CD14-positive monocyte (primary cell): Measurements from ENCODE around the gene PMPCA. TPM values are rescaled to one million over a fixed set of nuclear protein-coding genes. Genes with fewer than 3 reads are reported as not detected.
A peak's percentile ranks its signal among the peaks of the same experiment; 100 is the strongest.

Source experiments
- DNase-seq, 3 donors: peaks; one replicate each; pipeline ENCODE4 v3.0.0-alpha.2; 2011 to 2022
- H2AFZ ChIP-seq: 2 replicates; pipeline ENCODE4 v1.6.0; 2012; ENCODE audit warnings: mild to moderate bottlenecking, low read depth, low read length, inconsistent platforms; ENCODE audit not compliant: insufficient read depth, poor library complexity, severe bottlenecking
- H3K27ac ChIP-seq, 2 donors: 1 replicate in 1 of 2; 2 replicates in 1 of 2; pipeline ENCODE4 v1.5.1; 2012 to 2013; ENCODE audit warnings: low read length in 2 of 2, control low read depth in 1 of 2, inconsistent platforms in 1 of 2, low read depth in 1 of 2, mild to moderate bottlenecking in 1 of 2
- H3K27me3 ChIP-seq, 2 donors: one replicate each; pipeline versions ENCODE4 v1.6.0 to v1.6.1; 2011 to 2013; ENCODE audit warnings: low read length in 2 of 2; ENCODE audit not compliant: control insufficient read depth in 2 of 2, insufficient read depth in 2 of 2
- H3K36me3 ChIP-seq, 2 donors: replicated peaks in 1 of 2; 1 replicate in 1 of 2; 2 replicates in 1 of 2; pipeline versions ENCODE4 v1.5.1 to v1.6.1; 2012 to 2013; ENCODE audit warnings: low read length in 2 of 2, control low read depth in 1 of 2, inconsistent platforms in 1 of 2, mild to moderate bottlenecking in 1 of 2; ENCODE audit not compliant: insufficient read depth in 2 of 2, control insufficient read depth in 1 of 2
- H3K4me1 ChIP-seq, 2 donors: 1 replicate in 1 of 2; 2 replicates in 1 of 2; pipeline versions ENCODE4 v1.5.1 to v1.6.1; 2012 to 2013; ENCODE audit warnings: low read length in 2 of 2, control low read depth in 1 of 2, inconsistent platforms in 1 of 2, mild to moderate bottlenecking in 1 of 2, moderate library complexity in 1 of 2; ENCODE audit not compliant: insufficient read depth in 2 of 2, control insufficient read depth in 1 of 2
- H3K4me2 ChIP-seq: replicated peaks from 2 replicates; pipeline ENCODE3; 2012; ENCODE audit warnings: low read length, moderate library complexity, mild to moderate bottlenecking; ENCODE audit not compliant: poor library complexity, severe bottlenecking; ENCODE audit errors: extremely low read depth
- H3K4me3 ChIP-seq, 3 experiments: fragments of 200-600 bp in 1 of 3; sonication (generic) in 1 of 3; replicated peaks in 1 of 3; 1 replicate in 2 of 3; 2 replicates in 1 of 3; pipeline ENCODE4 v1.5.1; 2011 to 2013; ENCODE audit warnings: low read length in 3 of 3, mild to moderate bottlenecking in 3 of 3, control low read depth in 2 of 3, low read depth in 2 of 3, inconsistent platforms in 1 of 3, moderate library complexity in 1 of 3
- H3K79me2 ChIP-seq: 2 replicates; pipeline ENCODE4 v1.6.0; 2012; ENCODE audit warnings: mild to moderate bottlenecking, control low read depth, inconsistent platforms, low read length, moderate library complexity; ENCODE audit not compliant: insufficient read depth
- H3K9ac ChIP-seq: 2 replicates; pipeline ENCODE4 v1.6.0; 2017; ENCODE audit warnings: low read length, mild to moderate bottlenecking; ENCODE audit not compliant: insufficient read depth, poor library complexity, severe bottlenecking
- H3K9me3 ChIP-seq, 2 donors: replicated peaks in 1 of 2; 1 replicate in 1 of 2; 2 replicates in 1 of 2; pipeline versions ENCODE4 v1.5.1 to v1.6.1; 2012 to 2013; ENCODE audit warnings: low read length in 2 of 2, control low read depth in 1 of 2; ENCODE audit not compliant: control insufficient read depth in 1 of 2, insufficient read depth in 1 of 2
- H4K20me1 ChIP-seq: 2 replicates; pipeline ENCODE4 v1.6.0; 2012; ENCODE audit warnings: mild to moderate bottlenecking, low read length, control low read depth, moderate library complexity; ENCODE audit not compliant: insufficient read depth
- H3K27ac Mint-ChIP-seq, 7 donors: one replicate each; pipeline ENCODE4 v1.8.0; 2020; ENCODE audit warnings: mild to moderate bottlenecking in 7 of 7, mixed read lengths in 7 of 7, moderate library complexity in 6 of 7, inconsistent platforms in 2 of 7
- H3K27me3 Mint-ChIP-seq, 3 donors: one replicate each; pipeline ENCODE4 v1.8.0; 2021 to 2022; ENCODE audit warnings: low read depth in 3 of 3, mild to moderate bottlenecking in 3 of 3, mixed read lengths in 3 of 3, moderate library complexity in 3 of 3, inconsistent platforms in 1 of 3
- H3K36me3 Mint-ChIP-seq, 2 donors: one replicate each; pipeline ENCODE4 v1.8.0; 2020; ENCODE audit warnings: mixed read lengths in 2 of 2, inconsistent platforms in 1 of 2, mild to moderate bottlenecking in 1 of 2
- H3K4me1 Mint-ChIP-seq: one replicate; pipeline ENCODE4 v1.8.0; 2020; ENCODE audit warnings: mild to moderate bottlenecking, mixed read lengths
- H3K4me3 Mint-ChIP-seq, 2 donors: one replicate each; pipeline ENCODE4 v1.8.0; 2020; ENCODE audit warnings: mild to moderate bottlenecking in 2 of 2, mixed read lengths in 2 of 2, moderate library complexity in 1 of 2
- H3K9me3 Mint-ChIP-seq, 7 donors: one replicate each; pipeline ENCODE4 v1.8.0; 2020 to 2022; ENCODE audit warnings: mixed read lengths in 7 of 7, mild to moderate bottlenecking in 6 of 7, moderate library complexity in 6 of 7, inconsistent platforms in 2 of 7
- WGBS: methylation state at CpG from one replicate; pipeline ENCODE4 v1.1.5; 2013; ENCODE audit warnings: missing lambda C conversion rate; ENCODE audit not compliant: insufficient coverage; 5-methylcytosine and 5-hydroxymethylcytosine counted together
- intact Hi-C, 2 donors: fragments of 100-400 bp; cut with micrococcal nuclease; formaldehyde crosslinking; loops; one replicate each; pipeline versions ENCODE4 v1.15.0 to v1.15.1; 2023
- polyA plus RNA-seq, 3 donors: library from polyadenylated mRNA; depleted of rRNA in 1 of 3; unstranded in 2 of 3; stranded (reverse) in 1 of 3; fragments of 300-500 nt in 2 of 3; fragments of >200 nt in 1 of 3; fragmentation: Illumina TruSeq in 2 of 3; gene quantifications; 1 replicate in 2 of 3; 2 replicates in 1 of 3; pipeline ENCODE4 v1.2.3, GENCODE V29; 2012 to 2021
- TF ChIP-seq, protein P1 (sequence below): fragments of 200-600 bp; IDR thresholded peaks from one replicate; pipeline ENCODE4 v1.8.0; 2022; ENCODE audit warnings: antibody characterized with exemption, mild to moderate bottlenecking

PMPCA gene
- polyA plus RNA-seq, 3 donors: 23.1 to 58.8 (median 24.9) TPM

DNA sequence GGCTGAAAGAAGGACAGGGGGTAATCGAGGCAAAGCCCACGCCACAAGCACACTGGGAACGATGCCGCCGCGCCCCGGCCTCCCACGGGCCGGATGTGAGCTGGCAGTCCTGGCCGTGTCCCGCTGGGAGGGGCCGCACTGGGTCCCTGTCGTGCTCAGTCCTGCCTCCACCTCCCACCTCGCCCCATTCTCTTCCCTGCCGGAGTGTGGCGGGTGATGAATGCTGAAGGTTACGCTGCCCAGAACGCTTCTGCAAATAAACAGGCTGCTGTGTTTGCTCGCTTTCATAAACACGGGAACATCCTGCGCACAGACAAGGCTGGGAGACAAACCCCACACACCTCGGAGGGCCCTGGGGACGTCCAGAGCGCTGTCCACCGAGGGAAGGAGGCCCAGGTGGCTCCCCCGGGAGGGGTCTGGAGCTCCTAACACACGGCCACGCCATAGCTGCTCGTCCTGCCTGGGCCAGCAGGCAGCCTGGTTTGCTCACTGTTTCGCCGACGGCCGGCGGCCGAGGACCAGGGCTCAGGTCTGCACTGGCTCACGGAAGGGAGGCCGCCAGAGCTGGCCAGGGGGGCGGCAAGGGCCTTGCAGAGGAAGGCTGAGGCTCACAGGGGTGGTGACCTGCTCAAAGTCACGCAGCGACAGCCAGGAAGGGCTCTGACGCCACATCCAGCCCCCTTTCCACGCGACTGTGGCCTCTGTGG lies 49.3 kb upstream of the PMPCA start:
- Histone ChIP-seq H4K20me1 (peaks cover 12% of the 10 kb centered on the region), H3K36me3 (no peaks in the 10 kb centered on the region), H3K4me1 (peaks cover 30 to 34% of the 10 kb centered on the region in 2 donors), H2AFZ (no peak overlapping the region), H3K9me3 (no peaks in the 10 kb centered on the region), H3K79me2 (no peaks in the 10 kb centered on the region), H3K27me3 (no peaks in the 10 kb centered on the region), H3K27ac (no peak overlapping the region), H3K4me2 (no peak overlapping the region), H3K4me3 (no peak overlapping the region), H3K9ac (no peak overlapping the region)
- no peak for DNase-seq
- Mint-ChIP-seq H3K4me1 (peaks cover 18% of the 10 kb centered on the region), H3K36me3 (no peaks in the 10 kb centered on the region), H3K27me3 (peaks cover 1 to 2% (median 2%) of the 10 kb centered on the region in 3 donors), H3K9me3 (peaks cover 0 to 2% (median 0%) of the 10 kb centered on the region in 7 donors), H3K27ac (no peak overlapping the region), H3K4me3 (no peak overlapping the region)
- intact Hi-C loops: loop anchor here (5.0 to 10.0 kb wide), 4 partner anchors 41 to 124 kb away; partner anchors contain the start of genes ENTR1 (in 1 of the 2), PMPCA (in 1 of the 2), QSOX2 (in 1 of the 2) and SEC16A (in 1 of the 2)
- TF ChIP-seq, protein P1, sequence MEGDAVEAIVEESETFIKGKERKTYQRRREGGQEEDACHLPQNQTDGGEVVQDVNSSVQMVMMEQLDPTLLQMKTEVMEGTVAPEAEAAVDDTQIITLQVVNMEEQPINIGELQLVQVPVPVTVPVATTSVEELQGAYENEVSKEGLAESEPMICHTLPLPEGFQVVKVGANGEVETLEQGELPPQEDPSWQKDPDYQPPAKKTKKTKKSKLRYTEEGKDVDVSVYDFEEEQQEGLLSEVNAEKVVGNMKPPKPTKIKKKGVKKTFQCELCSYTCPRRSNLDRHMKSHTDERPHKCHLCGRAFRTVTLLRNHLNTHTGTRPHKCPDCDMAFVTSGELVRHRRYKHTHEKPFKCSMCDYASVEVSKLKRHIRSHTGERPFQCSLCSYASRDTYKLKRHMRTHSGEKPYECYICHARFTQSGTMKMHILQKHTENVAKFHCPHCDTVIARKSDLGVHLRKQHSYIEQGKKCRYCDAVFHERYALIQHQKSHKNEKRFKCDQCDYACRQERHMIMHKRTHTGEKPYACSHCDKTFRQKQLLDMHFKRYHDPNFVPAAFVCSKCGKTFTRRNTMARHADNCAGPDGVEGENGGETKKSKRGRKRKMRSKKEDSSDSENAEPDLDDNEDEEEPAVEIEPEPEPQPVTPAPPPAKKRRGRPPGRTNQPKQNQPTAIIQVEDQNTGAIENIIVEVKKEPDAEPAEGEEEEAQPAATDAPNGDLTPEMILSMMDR: no peak
- WGBS: 95% methylated on average over 36 of the region's 43 CpGs

DNA sequence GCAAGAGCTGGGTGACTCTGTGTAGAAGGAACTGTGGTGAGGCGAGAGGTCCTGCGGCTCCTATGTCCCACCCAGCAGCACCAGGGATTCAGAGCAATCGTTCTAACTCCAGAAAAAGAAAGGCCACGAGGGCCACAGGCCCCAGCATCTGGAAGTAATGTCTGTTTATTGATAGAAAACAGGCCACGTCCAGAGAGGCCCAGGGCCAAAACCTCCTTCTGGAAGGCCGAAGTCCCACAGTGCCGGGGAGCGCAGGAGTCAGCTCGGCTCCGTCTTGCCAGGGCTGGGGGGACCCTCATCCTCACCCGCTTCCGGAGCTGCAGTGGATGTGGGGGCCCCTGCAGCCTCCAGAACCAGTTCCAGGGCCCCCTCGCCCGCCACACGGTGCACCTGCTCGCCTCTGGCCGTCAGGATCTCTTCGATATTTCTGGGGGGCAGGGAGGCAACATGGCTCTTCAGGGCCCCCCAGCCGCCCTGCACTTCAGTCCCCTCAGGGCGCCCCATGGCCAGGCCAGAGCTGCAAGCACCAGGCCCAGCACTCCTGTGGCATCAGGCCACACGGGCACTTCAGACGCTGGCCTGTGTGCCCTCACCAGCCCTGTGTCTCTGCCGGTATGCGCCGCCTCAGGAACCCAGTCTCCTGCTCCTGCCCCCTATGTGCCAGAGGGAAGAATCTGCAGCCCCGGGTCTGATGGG lies 48.6 kb upstream of the PMPCA start:
- Histone ChIP-seq H3K79me2 (no peaks in the 10 kb centered on the region), H2AFZ (no peak overlapping the region), H3K4me3 (no peak overlapping the region), H3K4me2 (no peak overlapping the region), H3K9ac (no peak overlapping the region), H3K9me3 (no peaks in the 10 kb centered on the region), H3K27me3 (no peaks in the 10 kb centered on the region), H3K36me3 (peaks cover 4 to 7% of the 10 kb centered on the region in 2 donors), H4K20me1 (peaks cover 12% of the 10 kb centered on the region), H3K4me1 (peaks cover 35 to 41% of the 10 kb centered on the region in 2 donors), H3K27ac (peak overlapping the region in 1 of 2 donors; percentile 51)
- Mint-ChIP-seq H3K4me1 (peaks cover 24% of the 10 kb centered on the region), H3K9me3 (peaks cover 0 to 2% (median 0%) of the 10 kb centered on the region in 7 donors), H3K4me3 (no peak overlapping the region), H3K27ac (peak overlapping the region in 2 of 7 donors; percentile 7 to 18), H3K36me3 (peaks cover 0 to 5% of the 10 kb centered on the region in 2 donors), H3K27me3 (peaks cover 1 to 2% (median 2%) of the 10 kb centered on the region in 3 donors)
- TF ChIP-seq, protein P1: no peak
- intact Hi-C loops: loop anchor here (5.0 to 10.0 kb wide), 4 partner anchors 40 to 123 kb away; partner anchors contain the start of genes ENTR1 (in 1 of the 2), PMPCA (in 1 of the 2), QSOX2 (in 1 of the 2) and SEC16A (in 1 of the 2)
- DNase-seq: no peak
- 96% methylated on average over 22 of the region's 26 CpGs for WGBS
